ENCODE results near the gene SYCE3.

Gene SYCE3

GRCh38 chr22:50516891-50517290, 45.8 kb downstream of the SYCE3 start:
- no peak for DNase-seq

GRCh38 chr22:50516068-50516467, 46.7 kb downstream of the SYCE3 start:
- no peak for DNase-seq

- no peak for DNase-seq
These were observed 49.5 kb downstream of the SYCE3 start for GRCh38 chr22:50513175-50513574.

GRCh38 chr22:50508897-50509296, 53.8 kb downstream of the SYCE3 start:
- no peak for DNase-seq

- peak; percentile 90 for DNase-seq
These were observed 54.5 kb downstream of the SYCE3 start, which contains the start of gene NCAPH2 for GRCh38 chr22:50507991-50508884. Gene NCAPH2 (plus strand): TSS chr22:50508224. CDS start chr22:50508338, 114 bp downstream.

GRCh38 chr22:50507421-50507990, 55.2 kb downstream of the SYCE3 start, which contains the start of gene LMF2:
Gene LMF2 (minus strand): TSS chr22:50507702. CDS start chr22:50507675, 27 bp downstream.
- peak; percentile 89 for DNase-seq

- no peak for DNase-seq
These were observed 55.9 kb downstream of the SYCE3 start for GRCh38 chr22:50506611-50507420.

- DNase-seq, result no peak
These were observed 56.7 kb downstream of the SYCE3 start for GRCh38 chr22:50505776-50506610.

GRCh38 chr22:50505276-50505775, 57.4 kb downstream of the SYCE3 start:
- no peak for DNase-seq

GRCh38 chr22:50504369-50505211, 58.1 kb downstream of the SYCE3 start:
- DNase-seq, result no peak

- no peak for DNase-seq
These were observed 59.1 kb downstream of the SYCE3 start for GRCh38 chr22:50503475-50504145.

GRCh38 chr22:50502628-50503474, 59.9 kb downstream of the SYCE3 start:
- DNase-seq, result no peak

- no peak for DNase-seq
These were observed 60.6 kb downstream of the SYCE3 start for GRCh38 chr22:50502096-50502495.

Measured in NCI-H748 treated with DMSO at 0.1 percent for 48 hours (cell line).